IMR-90 (cell line): ENCODE results near the gene UNC93B1. TPM values are rescaled to one million over a fixed set of nuclear protein-coding genes. Genes with fewer than 3 reads are reported as not detected.
A peak's percentile ranks its signal among the peaks of the same experiment; 100 is the strongest.

Experiments
- ATAC-seq: fragments of 200-7000 bp; cut with Tn5 transposase; 2 replicates; pipeline ENCODE4 v1.9.1; 2020; ENCODE audit warnings: low read depth, mild to moderate bottlenecking, moderate library complexity
- BruUV-seq: library from RNA; stranded (reverse); fragments of 400-500 nt; replicated peaks from 2 replicates; lab custom pipeline; 2021; lab: Mats Ljungman, UMichigan
- CTCF ChIA-PET: fragments of 300-600 bp; formaldehyde crosslinking; extraction: SDS; loops from one replicate; lab custom pipeline; 2021; ENCODE audit warnings: antibody characterized with exemption; lab: Yijun Ruan, JAX
- POLR2A ChIA-PET: fragments of 300-600 bp; sonication (Branson Sonifier 250); formaldehyde crosslinking; loops from one replicate; lab custom pipeline; 2022; ENCODE audit warnings: antibody characterized with exemption; ENCODE audit not compliant: unreplicated experiment; lab: Charles Lee
- DNase-seq: peaks from one replicate; pipeline ENCODE4 v3.0.0; 2013
- H2AFZ ChIP-seq: replicated peaks from 2 replicates; pipeline ENCODE3; 2013; ENCODE audit warnings: low read length, mild to moderate bottlenecking; ENCODE audit not compliant: poor library complexity
- H2AK5ac ChIP-seq: 2 replicates; pipeline ENCODE4 v1.6.1; 2013; ENCODE audit warnings: low read depth, low read length, inconsistent platforms
- H2AK9ac ChIP-seq: replicated peaks from 2 replicates; pipeline ENCODE3; 2013; ENCODE audit warnings: mild to moderate bottlenecking, low read depth, low read length, moderate library complexity; ENCODE audit not compliant: poor library complexity
- H2BK120ac ChIP-seq: 2 replicates; pipeline ENCODE4 v1.6.1; 2013; ENCODE audit warnings: low read depth, low read length, inconsistent platforms
- H2BK15ac ChIP-seq: 3 replicates; pipeline ENCODE4 v1.6.1; 2013; ENCODE audit warnings: low read depth, low read length, inconsistent platforms
- H2BK20ac ChIP-seq: 2 replicates; pipeline ENCODE4 v1.6.1; 2013; ENCODE audit warnings: low read depth, mild to moderate bottlenecking, inconsistent platforms, low read length, moderate library complexity
- H2BK5ac ChIP-seq: 2 replicates; pipeline ENCODE4 v1.6.1; 2013; ENCODE audit warnings: mild to moderate bottlenecking, low read depth, low read length, inconsistent platforms; ENCODE audit not compliant: poor library complexity, severe bottlenecking
- H3K14ac ChIP-seq: replicated peaks from 2 replicates; pipeline ENCODE4 v1.6.1; 2013; ENCODE audit warnings: low read depth, low read length, inconsistent platforms
- H3K18ac ChIP-seq: 2 replicates; pipeline ENCODE4 v1.6.1; 2013; ENCODE audit warnings: low read depth, low read length, control low read depth
- H3K23ac ChIP-seq: 2 replicates; pipeline ENCODE4 v1.6.1; 2013; ENCODE audit warnings: low read depth, low read length, inconsistent platforms
- H3K27ac ChIP-seq: 2 replicates; pipeline ENCODE4 v1.5.1; 2013; ENCODE audit warnings: mild to moderate bottlenecking, control low read depth, low read length; ENCODE audit not compliant: insufficient read depth
- H3K27me3 ChIP-seq: 2 replicates; pipeline ENCODE4 v1.6.1; 2013; ENCODE audit warnings: low read length; ENCODE audit not compliant: control insufficient read depth, insufficient read depth
- H3K36me3 ChIP-seq: 2 replicates; pipeline ENCODE4 v1.6.1; 2013; ENCODE audit warnings: low read length, mixed read lengths; ENCODE audit not compliant: control insufficient read depth, insufficient read depth
- H3K4ac ChIP-seq: 2 replicates; pipeline ENCODE4 v1.6.1; 2013; ENCODE audit warnings: low read depth, low read length, inconsistent platforms
- H3K4me1 ChIP-seq: 2 replicates; pipeline ENCODE4 v1.6.1; 2013; ENCODE audit warnings: low read length, mixed read lengths; ENCODE audit not compliant: control insufficient read depth, insufficient read depth
- H3K4me2 ChIP-seq: 2 replicates; pipeline ENCODE4 v1.6.1; 2013; ENCODE audit warnings: low read depth, mild to moderate bottlenecking, control low read depth, low read length, moderate library complexity
- H3K4me3 ChIP-seq: 2 replicates; pipeline ENCODE4 v1.5.1; 2013; ENCODE audit warnings: low read depth, mild to moderate bottlenecking, control low read depth, low read length, moderate library complexity; ENCODE audit not compliant: insufficient read depth
- H3K56ac ChIP-seq: 2 replicates; pipeline ENCODE4 v1.6.1; 2013; ENCODE audit warnings: low read length, inconsistent platforms; ENCODE audit not compliant: insufficient read depth; ENCODE audit errors: extremely low read depth
- H3K79me1 ChIP-seq, 2 experiments: 2 replicates each; pipeline ENCODE4 v1.6.1; 2013; ENCODE audit warnings: low read length in 2 of 2, inconsistent platforms in 1 of 2, low read depth in 1 of 2
- H3K9ac ChIP-seq: 2 replicates; pipeline ENCODE4 v1.6.1; 2013; ENCODE audit warnings: low read depth, low read length, control low read depth
- H3K9me1 ChIP-seq: 2 replicates; pipeline ENCODE4 v1.6.1; 2013; ENCODE audit warnings: low read length, inconsistent platforms; ENCODE audit not compliant: insufficient read depth
- H3K9me3 ChIP-seq: 2 replicates; pipeline ENCODE4 v1.6.1; 2013; ENCODE audit warnings: low read length; ENCODE audit not compliant: control insufficient read depth, insufficient read depth
- H4K20me1 ChIP-seq: 2 replicates; pipeline ENCODE4 v1.6.1; 2013; ENCODE audit warnings: low read length, inconsistent platforms; ENCODE audit not compliant: insufficient read depth
- H4K5ac ChIP-seq: 2 replicates; pipeline ENCODE4 v1.6.1; 2013; ENCODE audit warnings: mild to moderate bottlenecking, low read depth, low read length, control low read depth
- H4K8ac ChIP-seq, 2 experiments: 2 replicates each; pipeline ENCODE4 v1.6.1; 2013; ENCODE audit warnings: low read depth in 2 of 2, low read length in 2 of 2, control low read depth in 1 of 2, inconsistent platforms in 1 of 2
- H4K91ac ChIP-seq: 2 replicates; pipeline ENCODE4 v1.6.1; 2013; ENCODE audit warnings: low read depth, low read length, inconsistent platforms; ENCODE audit not compliant: insufficient read depth
- BHLHE40 ChIP-seq: fragments of 150-350 bp; IDR thresholded peaks from 2 replicates; pipeline ENCODE4 v1.6.1; 2016; ENCODE audit warnings: mild to moderate bottlenecking, low read depth, low read length
- CEBPB ChIP-seq: IDR thresholded peaks from 2 replicates; pipeline ENCODE4 v1.6.1; 2012; ENCODE audit warnings: low read depth, low read length, improper control_type of control experiment
- CHD1 ChIP-seq: IDR thresholded peaks from 2 replicates; pipeline ENCODE4 v1.6.1; 2012; ENCODE audit warnings: low read depth, low read length, improper control_type of control experiment
- FOS ChIP-seq: fragments of 150-350 bp; IDR thresholded peaks from 2 replicates; pipeline ENCODE4 v1.6.1; 2016; ENCODE audit warnings: low read depth, low read length
- MAFK ChIP-seq: IDR thresholded peaks from 2 replicates; pipeline ENCODE4 v1.6.1; 2012; ENCODE audit warnings: low read depth, low read length, improper control_type of control experiment
- MAZ ChIP-seq: IDR thresholded peaks from 2 replicates; pipeline ENCODE4 v1.6.1; 2012; ENCODE audit warnings: low read depth, mild to moderate bottlenecking, low read length, improper control_type of control experiment, moderate library complexity, borderline replicate concordance
- MXI1 ChIP-seq: IDR thresholded peaks from 2 replicates; pipeline ENCODE4 v1.6.1; 2012; ENCODE audit warnings: low read depth, mild to moderate bottlenecking, low read length, moderate library complexity, borderline replicate concordance
- NFE2L2 ChIP-seq: fragments of 150-350 bp; IDR thresholded peaks from 2 replicates; pipeline ENCODE4 v1.6.1; 2016; ENCODE audit warnings: low read depth, mild to moderate bottlenecking, low read length
- POLR2A ChIP-seq: IDR thresholded peaks from 2 replicates; pipeline ENCODE4 v1.6.1; 2012; ENCODE audit warnings: mild to moderate bottlenecking, low read depth, low read length
- RAD21 ChIP-seq: IDR thresholded peaks from 2 replicates; pipeline ENCODE4 v1.6.1; 2012; ENCODE audit warnings: low read length, improper control_type of control experiment
- RCOR1 ChIP-seq: IDR thresholded peaks from 2 replicates; pipeline ENCODE4 v1.6.1; 2012; ENCODE audit warnings: mild to moderate bottlenecking, low read length, improper control_type of control experiment; ENCODE audit not compliant: insufficient replicate concordance
- WGBS, 2 experiments: methylation state at CpG; one replicate each; pipeline versions ENCODE4 v1.1.5 to v1.1.7; 2013; ENCODE audit warnings: missing lambda C conversion rate in 2 of 2; ENCODE audit not compliant: insufficient read length in 1 of 2; ENCODE audit errors: extremely low coverage in 2 of 2; 5-methylcytosine and 5-hydroxymethylcytosine counted together
- dilution Hi-C: fragments of 300-500 bp; cut with HindIII; formaldehyde crosslinking; loops from one replicate; pipeline ENCODE4 v1.14.3; 2018; ENCODE audit warnings: low sequenced_read_pairs; ENCODE audit not compliant: unreplicated experiment
- in situ Hi-C: fragments of 300-500 bp; cut with MboI; formaldehyde crosslinking; loops from 3 replicates; pipeline ENCODE4 v1.14.3; 2019; ENCODE audit warnings: low sequenced_read_pairs, inconsistent platforms, mixed read lengths
- intact Hi-C: fragments of 100-400 bp; cut with micrococcal nuclease; formaldehyde crosslinking; loops from 2 replicates; pipeline ENCODE4 v1.10.0; 2022
- polyA plus RNA-seq, 3 experiments: library from polyadenylated mRNA; depleted of rRNA; stranded (reverse); fragments of >200 nt; gene quantifications; 2 replicates each; pipeline ENCODE4 v1.2.3, GENCODE V29; 2012; ENCODE audit warnings: low replicate concordance in 1 of 3
- total RNA-seq: library from RNA; depleted of rRNA; stranded (reverse); fragments of >200 nt; gene quantifications from 2 replicates; pipeline ENCODE4 v1.2.3, GENCODE V29; 2012
- TF ChIP-seq, protein P1 (sequence below): conservative IDR thresholded peaks from 2 replicates; pipeline ENCODE4 v1.5.1; 2012; ENCODE audit warnings: mild to moderate bottlenecking, low read depth, low read length, improper control_type of control experiment
- TF ChIP-seq, protein P2 (sequence below): fragments of 150-350 bp; IDR thresholded peaks from 2 replicates; pipeline ENCODE4 v1.6.1; 2016; ENCODE audit warnings: low read depth, mild to moderate bottlenecking, low read length, moderate library complexity, borderline replicate concordance
- TF ChIP-seq, protein P3 (sequence below): fragments of 150-350 bp; IDR thresholded peaks from 2 replicates; pipeline ENCODE4 v1.6.1; 2017; ENCODE audit warnings: mild to moderate bottlenecking, antibody characterized with exemption, low read length, low read depth

UNC93B1 gene
- total and polyA plus RNA-seq, 2 of the 4 experiments (the other 2 are of a cell fraction): 10.9 to 19.2 TPM

DNA sequence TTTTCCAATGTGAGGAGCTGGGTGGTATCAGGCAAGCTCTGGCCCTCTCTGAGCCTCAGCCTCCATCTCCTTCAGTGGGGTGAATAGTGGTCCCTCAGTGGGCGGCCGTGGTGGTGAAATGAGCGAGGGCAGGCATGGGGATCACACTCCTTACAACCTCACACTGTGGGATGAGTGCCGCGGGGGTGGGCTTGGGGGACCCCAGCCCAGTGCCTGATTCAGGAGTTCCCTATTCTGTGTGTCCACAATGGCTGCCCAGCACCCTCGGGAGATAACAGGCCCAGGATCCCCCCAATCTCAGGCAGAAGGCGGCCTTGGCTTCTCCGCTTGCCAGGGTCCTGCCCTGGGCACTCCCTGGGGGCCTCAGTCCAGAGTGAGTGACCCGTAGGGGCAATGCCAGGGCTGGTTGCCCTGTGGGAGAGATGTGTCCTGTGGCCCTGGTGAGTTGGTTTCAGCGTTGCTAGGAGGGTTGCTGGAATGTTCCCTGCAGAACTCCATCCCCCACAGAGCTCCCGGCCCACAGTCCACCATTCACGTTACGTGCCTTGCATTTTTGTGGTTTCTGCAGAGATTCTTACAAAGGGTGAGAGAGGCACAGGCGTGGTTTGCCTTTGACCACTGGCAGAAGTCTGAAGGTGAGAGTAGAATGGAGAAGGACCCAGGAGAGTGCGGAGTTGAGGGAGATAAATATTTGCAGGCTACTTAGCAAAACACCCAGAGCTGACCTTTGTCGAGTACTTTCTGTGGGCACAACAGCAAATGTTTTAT, 9.1 kb upstream of the UNC93B1 start:
- Histone ChIP-seq H2BK20ac (peak overlapping the region; percentile 93), H3K4me3 (no peak overlapping the region), H3K4ac (peak overlapping the region; percentile 100), H2BK15ac (peak overlapping the region; percentile 98; the same call in 2 of the 3 replicates), H3K18ac (peak overlapping the region; percentile 72), H3K4me1 (peaks cover 47% of the 10 kb centered on the region), H3K36me3 (no peaks in the 10 kb centered on the region), H2BK120ac (peak overlapping the region; percentile 98), H4K20me1 (no peaks in the 10 kb centered on the region), H2AK9ac (peak overlapping the region; percentile 100), H2AK5ac (peak overlapping the region; percentile 100), H4K5ac (peak overlapping the region; percentile 92), H3K23ac (peak overlapping the region; percentile 70), H3K9me1 (peaks cover 35% of the 10 kb centered on the region), H3K9ac (peak overlapping the region; percentile 35), H3K9me3 (no peaks in the 10 kb centered on the region), H2AFZ (peak overlapping the region; percentile 80), H3K4me2 (peak overlapping the region; percentile 44), H3K14ac (peak overlapping the region; percentile 98), H3K79me1 (peaks cover 23 to 45% of the 10 kb centered on the region in 2 experiments; a peak in 3 of 4 replicates), H2BK5ac (peak overlapping the region; percentile 92), H4K8ac (peak overlapping the region; percentile 88 to 92), H3K27me3 (no peaks in the 10 kb centered on the region), H3K27ac (peak overlapping the region; percentile 88), H4K91ac (peak overlapping the region; percentile 100), H3K56ac (peak overlapping the region; percentile 85)
- dilution Hi-C loops: no loop called here
- DNase-seq (peak; percentile 95), ATAC-seq (peak; percentile 65)
- in situ Hi-C loops: no loop called here
- ChIA-PET CTCF (no interaction called here), POLR2A (interaction anchor here (0.6 kb wide), 1 partner anchor 19 kb away, joined by 3 read pairs; no protein-coding TSS in a partner anchor)
- no TSS peak for BruUV-seq
- intact Hi-C loops: loop anchor here (5.0 kb wide), 2 partner anchors 104 to 194 kb away; no protein-coding TSS in a partner anchor
- 17% methylated on average over 2 of the region's 16 CpGs; no CpG with 5 or more reads in 1 of the 2 experiments for WGBS, 2 experiments
- peak; percentile 63 for TF ChIP-seq MAZ
- TF ChIP-seq, protein P1, sequence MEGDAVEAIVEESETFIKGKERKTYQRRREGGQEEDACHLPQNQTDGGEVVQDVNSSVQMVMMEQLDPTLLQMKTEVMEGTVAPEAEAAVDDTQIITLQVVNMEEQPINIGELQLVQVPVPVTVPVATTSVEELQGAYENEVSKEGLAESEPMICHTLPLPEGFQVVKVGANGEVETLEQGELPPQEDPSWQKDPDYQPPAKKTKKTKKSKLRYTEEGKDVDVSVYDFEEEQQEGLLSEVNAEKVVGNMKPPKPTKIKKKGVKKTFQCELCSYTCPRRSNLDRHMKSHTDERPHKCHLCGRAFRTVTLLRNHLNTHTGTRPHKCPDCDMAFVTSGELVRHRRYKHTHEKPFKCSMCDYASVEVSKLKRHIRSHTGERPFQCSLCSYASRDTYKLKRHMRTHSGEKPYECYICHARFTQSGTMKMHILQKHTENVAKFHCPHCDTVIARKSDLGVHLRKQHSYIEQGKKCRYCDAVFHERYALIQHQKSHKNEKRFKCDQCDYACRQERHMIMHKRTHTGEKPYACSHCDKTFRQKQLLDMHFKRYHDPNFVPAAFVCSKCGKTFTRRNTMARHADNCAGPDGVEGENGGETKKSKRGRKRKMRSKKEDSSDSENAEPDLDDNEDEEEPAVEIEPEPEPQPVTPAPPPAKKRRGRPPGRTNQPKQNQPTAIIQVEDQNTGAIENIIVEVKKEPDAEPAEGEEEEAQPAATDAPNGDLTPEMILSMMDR: no peak
- no peak for TF ChIP-seq RCOR1
- TF ChIP-seq, protein P2, sequence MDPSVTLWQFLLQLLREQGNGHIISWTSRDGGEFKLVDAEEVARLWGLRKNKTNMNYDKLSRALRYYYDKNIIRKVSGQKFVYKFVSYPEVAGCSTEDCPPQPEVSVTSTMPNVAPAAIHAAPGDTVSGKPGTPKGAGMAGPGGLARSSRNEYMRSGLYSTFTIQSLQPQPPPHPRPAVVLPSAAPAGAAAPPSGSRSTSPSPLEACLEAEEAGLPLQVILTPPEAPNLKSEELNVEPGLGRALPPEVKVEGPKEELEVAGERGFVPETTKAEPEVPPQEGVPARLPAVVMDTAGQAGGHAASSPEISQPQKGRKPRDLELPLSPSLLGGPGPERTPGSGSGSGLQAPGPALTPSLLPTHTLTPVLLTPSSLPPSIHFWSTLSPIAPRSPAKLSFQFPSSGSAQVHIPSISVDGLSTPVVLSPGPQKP: no peak
- TF ChIP-seq NFE2L2: no peak
- no peak for TF ChIP-seq RAD21
- TF ChIP-seq, protein P3, sequence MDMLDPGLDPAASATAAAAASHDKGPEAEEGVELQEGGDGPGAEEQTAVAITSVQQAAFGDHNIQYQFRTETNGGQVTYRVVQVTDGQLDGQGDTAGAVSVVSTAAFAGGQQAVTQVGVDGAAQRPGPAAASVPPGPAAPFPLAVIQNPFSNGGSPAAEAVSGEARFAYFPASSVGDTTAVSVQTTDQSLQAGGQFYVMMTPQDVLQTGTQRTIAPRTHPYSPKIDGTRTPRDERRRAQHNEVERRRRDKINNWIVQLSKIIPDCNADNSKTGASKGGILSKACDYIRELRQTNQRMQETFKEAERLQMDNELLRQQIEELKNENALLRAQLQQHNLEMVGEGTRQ: no peak
- TF ChIP-seq BHLHE40: peak; percentile 70; the same call in 1 of the 2 replicates
- TF ChIP-seq CHD1: no peak
- 0 out of 2 replicates have a peak, but pooled peaks have one; percentile 21 for TF ChIP-seq FOS
- TF ChIP-seq CEBPB: no peak
- no peak for TF ChIP-seq MAFK
- no peak for TF ChIP-seq MXI1
- no peak for TF ChIP-seq POLR2A
